CD4-positive, alpha-beta T cell treated with Interleukin-6 for 4 hours (primary cell): ENCODE data around the gene BCO2.
"Not testable (repeated sequence)": the region's sequence is repeated elsewhere in the genome, so short reads cannot be mapped to it uniquely, and the experiment has no call there.

Experiments
- DNase-seq: peaks from one replicate; pipeline ENCODE4 v3.0.0-alpha.2; 2020; ENCODE audit warnings: mixed read lengths

The BCO2 gene

DNA sequence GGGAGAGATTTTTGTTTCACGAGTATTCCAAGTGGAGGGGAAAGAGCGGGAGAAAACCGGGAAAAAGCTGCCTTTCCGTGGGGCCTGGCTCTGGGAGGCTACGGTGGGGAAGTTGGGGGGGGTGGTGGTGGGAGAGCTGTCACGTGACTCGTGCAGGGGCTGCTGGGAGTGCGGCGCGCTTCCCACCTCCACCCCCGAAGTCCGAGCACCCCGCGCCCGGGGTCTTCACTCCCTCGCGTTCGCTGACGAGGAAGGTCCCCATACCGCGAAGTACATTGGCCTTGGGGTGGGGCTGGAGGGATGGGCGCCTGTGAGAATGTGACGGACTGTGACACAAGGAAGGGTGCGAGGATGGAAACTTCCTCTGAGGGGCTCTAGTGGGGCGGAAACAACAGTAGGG, 8.2 kb upstream of the BCO2 start, which contains the start of gene TEX12:
Gene TEX12 (plus strand): TSS at position 228 of the 400 bp plus-strand sequence. CDS start 1,897 bp downstream, outside the sequence.
- no peak for DNase-seq

DNA sequence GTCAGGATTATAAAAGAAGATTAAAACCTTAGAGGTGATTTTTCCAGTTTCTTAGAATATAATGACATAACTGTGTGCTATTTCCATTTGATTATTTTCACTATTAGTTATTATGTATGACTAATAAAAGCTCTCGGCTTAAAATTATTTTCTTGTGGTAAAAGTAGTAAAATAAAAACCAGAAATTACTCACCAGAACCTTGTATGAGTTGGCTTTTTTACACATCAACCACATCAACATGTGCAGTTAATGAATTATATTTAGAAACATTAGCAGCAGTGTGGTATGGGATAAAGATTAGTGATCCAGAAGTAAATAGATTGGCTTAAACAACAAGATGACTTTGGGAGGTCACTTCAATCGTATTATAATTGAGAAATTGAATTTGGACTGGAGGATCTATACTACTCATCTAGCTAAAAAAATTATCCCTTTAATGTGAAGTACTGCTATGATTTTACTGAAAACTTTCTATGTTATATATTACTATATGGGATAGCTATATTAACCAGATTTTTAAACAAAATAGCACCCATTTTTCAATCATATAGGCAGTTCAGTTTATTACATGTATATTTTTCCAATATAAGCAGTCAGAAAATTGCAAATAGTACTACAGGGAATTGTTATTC, 2.8 kb upstream of the BCO2 start:
- no peak for DNase-seq

DNA sequence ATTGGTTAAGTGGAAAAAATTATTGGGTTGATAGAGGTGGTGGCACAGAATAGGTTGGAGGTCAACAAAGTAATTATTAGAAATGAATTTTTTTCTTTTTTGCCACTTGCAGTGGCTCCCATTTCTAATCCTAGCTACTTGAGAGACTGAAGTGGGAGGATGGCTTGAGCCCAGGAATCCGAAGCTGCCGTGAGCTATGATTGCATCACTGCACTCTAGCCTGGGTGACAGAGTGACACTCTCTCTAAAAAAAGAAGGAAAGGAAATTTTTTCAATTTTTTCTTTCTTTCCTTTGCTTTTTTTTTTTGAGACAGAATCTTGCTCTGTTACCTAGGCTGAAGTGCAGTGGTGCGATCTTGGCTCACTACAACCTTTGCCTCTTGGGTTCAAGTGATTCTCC, 2.2 kb upstream of the BCO2 start:
- no peak for DNase-seq

DNA sequence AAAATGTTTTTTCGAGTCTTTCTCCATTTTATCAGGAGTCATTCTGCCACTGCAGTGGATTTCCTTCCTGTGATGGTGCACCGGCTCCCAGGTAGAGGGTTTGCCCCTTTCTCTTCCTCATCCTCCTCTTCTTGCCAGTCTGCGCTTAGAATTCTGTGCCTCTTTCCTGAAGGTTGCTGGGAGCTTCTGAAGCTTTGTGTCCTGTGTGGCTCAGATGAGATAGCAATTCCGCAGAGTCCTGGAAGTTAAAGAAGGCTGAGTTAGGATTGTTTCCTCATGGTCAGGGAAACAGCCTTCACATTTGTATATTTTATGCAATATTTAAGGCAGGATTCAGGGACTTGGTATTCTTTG, 264 bp downstream of the BCO2 start:
- DNase-seq = no peak

DNA sequence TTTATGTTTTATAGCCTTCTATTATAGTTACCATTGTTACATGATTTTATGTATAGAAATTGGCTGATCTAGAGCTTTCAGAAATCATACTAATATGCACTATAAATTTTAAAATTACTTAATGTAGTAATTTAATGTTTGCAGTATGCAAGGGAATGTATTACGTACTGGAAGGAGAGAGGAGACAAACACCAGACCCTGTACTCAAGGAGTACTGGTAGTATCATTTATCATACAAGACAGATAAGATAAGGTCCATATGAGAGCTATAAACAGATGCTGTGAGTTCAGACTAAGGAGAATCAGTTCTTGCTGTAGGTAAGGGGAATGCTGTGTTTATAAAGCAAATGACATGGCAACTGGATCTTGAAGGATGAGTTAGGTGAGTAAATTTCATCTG, 765 bp downstream of the BCO2 start:
- no peak for DNase-seq

DNA sequence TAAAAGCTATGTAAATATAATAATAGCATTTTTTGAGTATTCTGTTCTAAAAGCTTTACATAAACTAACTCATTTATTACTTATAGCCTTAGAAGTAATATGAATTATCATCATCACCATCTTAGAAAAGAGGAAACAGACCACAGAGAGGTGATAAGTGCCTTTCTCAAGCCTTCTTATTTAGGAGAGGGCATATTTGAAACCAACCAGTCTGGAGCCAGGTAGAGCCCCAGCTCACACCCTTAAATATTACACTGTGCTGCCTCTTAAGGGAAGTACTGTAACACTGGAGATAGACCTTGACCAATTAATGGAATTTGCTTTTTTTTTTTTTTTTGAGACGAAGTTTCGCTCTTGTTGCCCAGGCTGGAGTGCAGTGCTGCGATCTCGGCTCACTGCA, 2.3 kb downstream of the BCO2 start:
- no peak for DNase-seq

DNA sequence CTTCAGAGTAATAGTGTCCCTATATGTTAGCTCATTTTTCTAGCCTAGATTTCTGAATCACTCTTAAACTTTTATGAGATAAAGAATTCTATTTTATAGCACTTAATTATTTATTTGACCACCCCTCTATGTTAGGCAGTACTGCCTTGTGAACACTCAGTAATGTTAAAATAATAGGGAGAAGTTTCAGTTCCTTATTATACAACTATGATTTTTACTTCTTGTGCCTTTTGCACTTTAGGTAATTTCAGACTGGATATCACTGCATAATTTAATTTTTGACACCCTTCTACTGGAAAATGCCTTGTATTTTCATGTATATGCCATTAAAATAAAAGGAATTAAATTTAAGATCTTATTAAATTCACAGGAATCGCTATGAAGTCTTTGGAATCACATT, 3.1 kb downstream of the BCO2 start:
- DNase-seq = no peak

DNA sequence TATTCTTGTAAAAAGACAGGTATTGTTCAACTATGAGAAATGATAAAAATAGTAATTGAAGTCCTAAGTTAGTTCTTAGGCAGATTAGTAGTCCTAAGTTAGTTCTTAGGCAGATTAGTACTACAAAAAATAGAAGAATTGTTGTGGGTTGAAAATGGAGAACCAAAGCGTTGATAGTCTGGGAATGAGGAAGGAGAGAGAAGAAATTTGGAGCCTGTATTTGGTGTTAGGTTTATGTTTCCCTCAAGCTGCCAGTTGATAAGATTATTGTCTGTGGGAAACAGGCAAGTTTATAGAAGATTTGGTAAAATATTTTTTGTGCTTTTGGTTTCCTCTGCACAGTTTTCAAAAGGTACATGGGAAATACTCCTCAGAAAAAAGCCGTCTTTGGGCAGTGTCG, 3.6 kb downstream of the BCO2 start:
- no peak for DNase-seq

DNA sequence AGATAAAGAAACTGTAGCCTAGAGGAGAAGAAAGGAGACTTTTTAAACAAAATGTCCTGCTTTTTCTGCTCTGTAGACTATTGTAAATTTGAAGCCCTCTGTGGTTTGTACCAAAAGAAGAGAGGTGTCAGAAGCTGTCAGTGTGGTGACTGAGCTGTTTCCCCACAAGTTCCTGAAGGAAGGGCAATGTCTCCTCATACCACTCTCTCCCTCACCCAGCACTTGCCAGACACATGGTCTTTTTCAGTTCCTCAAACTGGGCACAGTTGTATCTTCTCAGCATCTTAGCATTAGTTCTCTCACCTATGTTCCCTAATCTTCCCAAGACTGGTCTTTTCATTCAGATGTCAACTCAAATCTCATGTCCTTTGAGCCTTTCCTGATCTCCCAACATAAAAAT, 4.3 kb downstream of the BCO2 start:
- no peak for DNase-seq

DNA sequence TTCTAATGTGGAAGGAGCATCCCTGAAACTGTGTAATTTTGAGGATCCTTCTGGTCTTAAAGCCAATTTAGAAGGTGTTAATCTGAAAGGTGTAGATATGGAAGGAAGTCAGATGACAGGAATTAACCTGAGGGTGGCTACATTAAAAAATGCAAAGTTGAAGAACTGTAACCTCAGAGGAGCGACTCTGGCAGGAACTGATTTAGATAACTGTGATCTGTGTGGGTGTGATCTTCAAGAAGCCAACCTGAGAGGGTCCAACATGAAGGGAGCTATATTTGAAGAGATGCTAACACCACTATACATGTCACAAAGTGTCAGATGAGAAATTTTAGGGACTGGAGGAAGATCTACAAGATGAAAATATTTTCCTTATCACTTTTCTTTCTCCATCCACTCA, 7.6 kb downstream of the BCO2 start:
- no peak for DNase-seq

DNA sequence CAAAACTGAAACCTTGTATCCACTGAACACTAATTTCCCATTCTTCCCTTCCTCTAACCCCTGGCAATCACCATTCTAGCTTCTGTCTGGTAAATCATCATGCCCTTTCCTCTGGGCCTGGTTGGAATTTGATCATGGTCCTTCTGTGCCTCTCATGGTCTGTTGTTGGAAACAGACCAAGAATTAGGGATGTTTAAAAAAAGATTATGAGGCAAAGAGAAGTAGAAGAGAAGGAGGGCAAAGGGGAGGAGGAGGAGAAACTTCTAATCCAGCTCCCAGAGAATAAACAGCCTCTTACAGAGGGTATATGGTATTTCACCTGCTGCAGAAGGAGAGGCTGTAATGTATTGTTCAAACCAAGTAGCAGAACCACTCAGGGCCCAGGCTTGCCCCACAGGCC, 10.6 kb downstream of the BCO2 start:
- DNase-seq = no peak

DNA sequence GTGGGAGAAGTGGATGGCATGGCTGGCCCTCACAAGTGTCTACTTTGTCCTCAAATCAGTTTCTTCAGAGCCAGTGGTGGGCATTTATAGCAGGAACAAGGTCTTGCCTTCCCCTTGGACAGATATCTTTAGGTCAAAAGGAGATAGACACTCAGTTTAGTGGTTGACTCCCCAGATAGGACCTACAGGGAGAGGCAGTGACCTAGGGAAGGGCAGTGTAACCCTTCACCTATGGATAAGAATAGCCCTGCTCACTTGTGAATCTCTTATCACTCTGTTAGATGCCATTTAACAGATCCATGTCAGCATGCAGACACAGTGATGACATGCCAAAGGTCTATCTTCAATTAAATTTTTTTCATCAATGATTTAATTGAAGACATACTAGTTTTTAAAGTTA, 11.0 kb downstream of the BCO2 start:
- no peak for DNase-seq

DNA sequence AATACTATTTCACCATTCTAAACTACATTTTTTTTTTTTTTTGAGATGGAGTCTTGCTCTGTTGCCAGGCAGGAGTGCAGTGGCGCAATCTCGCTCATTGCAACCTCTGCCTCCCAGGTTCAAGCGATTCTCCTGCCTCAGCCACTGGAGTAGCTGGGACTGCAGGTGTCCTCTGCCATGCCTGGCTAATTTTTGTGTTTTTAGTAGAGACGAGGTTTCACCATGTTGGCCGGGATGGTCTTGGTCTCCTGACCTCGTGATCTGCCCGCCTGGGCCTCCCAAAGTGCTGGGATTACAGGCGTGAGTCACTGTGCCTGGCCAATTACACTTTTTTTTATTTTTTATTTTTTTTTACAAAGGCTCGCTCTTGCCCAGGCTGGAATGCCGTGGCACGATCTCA, 19.8 kb downstream of the BCO2 start:
- DNase-seq = not testable (repeated sequence)

DNA sequence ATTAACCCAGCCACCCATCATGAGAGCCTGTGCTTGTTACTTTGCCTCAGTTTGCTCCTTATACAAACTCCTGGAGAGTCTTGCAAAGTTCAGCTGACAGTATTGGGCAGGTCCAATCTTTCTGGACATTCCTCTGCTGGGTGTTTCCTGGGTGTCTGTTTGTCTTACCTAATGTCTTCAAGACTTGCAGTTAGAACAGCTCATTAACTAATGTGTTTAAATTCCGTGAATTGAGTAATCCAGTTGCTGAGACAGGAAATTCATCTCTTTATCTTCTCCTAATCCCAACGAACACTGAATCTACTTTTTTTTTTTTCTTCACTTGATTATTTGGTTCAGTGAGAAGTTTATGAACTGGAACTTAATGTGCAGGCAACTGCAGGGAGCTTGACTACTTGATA, 20.6 kb downstream of the BCO2 start:
- DNase-seq = no peak

DNA sequence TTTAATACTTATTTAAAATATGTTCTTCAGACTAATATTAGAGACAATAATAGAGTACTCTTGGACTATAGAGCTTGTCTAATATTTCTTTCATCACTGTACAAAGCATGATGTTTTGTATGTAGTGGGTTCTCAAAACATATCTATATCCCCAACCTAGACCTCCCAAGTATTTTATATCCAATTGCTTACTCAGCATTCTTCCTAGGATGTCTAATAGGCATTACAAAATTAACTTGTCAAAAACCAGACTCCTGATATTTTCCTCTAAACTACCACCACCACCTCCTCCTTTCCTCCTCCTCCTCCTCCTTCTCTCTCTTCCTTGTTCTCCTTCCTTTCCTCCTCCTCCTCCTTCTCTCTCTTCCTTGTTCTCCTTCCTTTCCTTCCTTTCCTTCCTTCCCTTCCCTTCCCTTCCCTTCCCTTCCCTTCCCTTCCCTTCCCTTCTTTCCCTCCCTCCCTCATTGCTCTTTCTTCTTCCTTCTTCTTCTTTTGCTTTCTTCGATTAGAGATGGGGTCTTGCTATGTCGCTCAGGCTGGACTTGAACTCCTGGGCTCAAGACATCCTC, 21.3 kb downstream of the BCO2 start:
- no peak for DNase-seq

DNA sequence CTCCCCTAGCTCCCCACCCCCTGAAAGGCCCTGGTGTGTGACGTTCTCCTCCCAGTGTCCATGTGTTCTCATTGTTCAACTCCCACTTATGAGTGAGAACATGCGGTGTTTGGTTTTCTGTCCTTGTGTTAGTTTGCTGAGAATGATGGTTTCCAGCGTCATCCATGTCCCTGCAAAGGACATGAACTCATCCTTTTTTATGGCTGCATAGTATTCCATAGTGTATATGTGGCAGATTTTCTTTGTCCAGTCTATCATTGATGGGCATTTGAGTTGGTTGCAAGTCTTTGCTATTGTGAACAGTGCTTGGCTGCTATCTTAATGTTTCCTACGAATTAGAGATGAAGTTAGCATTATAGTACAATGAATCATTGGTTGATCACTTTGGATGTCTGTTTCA, 23.8 kb downstream of the BCO2 start:
- not testable (repeated sequence) for DNase-seq

DNA sequence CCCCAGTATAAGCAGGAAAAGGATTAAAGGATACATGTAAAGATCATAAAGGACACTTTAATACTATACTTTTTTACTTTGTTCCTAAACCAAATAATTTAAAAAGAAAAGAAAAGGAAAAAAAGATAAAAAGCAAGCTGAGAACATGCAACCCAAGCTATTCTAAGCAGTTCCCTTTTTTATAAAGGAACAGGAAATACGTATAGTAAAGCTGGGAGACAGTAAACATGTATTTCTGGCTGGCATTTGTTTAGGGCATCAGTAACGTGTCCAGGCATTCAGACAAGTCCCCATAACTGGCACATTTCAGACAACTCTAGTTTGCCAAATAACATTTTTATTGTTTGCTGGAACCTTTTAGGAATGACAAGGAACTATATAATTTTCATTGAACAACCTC, 24.9 kb downstream of the BCO2 start:
- DNase-seq = no peak

DNA sequence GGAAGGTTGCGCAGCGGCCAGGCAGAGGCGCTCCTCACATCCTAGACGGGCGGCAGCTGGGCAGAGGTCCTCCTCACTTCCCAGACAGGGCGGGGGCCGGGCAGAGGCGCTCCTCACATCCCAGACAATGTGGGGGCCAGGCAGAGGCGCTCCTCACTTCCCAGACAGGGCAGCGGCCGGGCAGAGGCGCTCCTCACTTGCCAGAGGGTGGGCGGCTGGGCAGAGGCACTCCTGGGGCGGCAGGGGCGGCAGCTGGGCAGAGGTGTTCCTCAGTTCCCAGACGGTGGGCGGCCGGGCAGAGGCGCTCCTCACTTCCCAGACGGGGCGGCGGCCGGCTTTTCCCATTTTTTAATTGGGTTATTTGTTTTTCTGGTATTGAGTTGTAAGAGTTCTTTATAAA, 30.8 kb downstream of the BCO2 start:
- DNase-seq = no peak

DNA sequence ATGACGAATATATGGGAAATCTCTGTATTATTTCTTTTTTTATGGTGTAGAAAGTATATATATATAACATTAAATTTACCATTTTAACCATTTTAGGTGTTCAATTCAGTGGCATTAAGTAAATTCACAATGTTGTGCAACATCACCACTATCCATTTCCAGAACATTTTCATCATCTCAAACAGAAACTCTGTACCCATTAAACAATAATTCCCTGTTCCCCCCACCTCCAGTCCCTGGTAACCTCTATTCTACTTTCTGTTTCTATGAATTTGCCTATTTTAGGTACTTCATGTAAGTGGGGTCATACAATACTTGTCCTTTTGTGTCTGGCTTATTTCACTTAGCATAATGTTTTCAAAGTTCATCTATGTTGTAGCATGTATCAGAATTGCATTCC, 35.6 kb downstream of the BCO2 start:
- DNase-seq = no peak

DNA sequence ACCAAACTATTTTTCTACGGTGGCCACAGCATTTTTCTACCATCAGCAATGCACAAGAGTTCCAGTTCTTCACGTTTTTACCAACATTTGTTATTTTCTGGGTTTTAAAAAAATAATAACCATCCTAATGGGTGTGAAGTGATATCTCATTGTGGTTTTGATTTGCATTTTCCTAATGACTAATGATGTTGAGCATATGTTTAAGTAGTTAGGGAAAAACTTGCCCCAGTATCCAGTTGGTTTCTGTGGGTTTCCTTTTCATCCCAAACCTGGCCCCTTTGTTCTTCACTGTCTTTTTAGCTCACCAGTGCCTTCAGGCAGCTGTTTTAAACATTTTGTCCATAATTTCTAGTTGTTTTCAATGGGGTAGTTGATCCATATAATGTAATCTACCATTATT, 36.2 kb downstream of the BCO2 start:
- no peak for DNase-seq

DNA sequence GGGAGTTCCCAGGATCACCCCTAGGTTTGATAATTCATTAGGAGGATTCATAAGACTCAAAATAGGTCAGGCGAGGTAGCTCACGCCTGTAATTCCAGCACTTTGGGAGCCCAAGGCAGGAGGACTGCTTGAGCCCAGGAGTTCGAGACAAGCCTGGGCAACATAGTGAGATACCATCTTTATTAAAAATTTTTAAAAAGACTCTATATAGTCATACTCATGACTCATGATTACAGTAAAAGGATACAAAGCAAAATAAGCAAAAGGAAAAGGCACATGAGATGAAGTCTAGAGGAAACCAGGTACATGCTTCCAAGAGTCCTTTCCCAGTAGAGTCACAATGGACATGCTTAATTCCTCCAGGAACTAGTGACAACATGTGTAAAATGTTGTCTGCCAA, 37.0 kb downstream of the BCO2 start:
- DNase-seq = no peak

DNA sequence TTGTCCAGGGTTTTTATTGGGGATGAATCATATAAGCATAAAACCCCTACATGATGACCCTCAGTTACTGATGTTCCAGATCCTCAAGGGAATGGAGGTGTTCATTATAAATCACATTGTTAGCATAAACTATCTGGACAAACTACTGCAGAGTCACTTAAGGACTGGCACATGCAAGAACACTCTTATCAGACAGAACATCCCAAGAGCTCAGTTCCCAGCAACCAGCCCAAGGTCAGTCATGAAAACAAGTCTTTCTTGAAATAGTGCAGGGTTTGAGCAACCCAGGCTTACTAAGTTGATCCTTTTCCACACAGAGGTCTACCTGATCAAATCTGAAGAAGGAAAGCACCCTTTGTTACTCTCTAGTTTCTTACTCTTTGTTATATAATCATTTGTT, 37.4 kb downstream of the BCO2 start:
- no peak for DNase-seq

DNA sequence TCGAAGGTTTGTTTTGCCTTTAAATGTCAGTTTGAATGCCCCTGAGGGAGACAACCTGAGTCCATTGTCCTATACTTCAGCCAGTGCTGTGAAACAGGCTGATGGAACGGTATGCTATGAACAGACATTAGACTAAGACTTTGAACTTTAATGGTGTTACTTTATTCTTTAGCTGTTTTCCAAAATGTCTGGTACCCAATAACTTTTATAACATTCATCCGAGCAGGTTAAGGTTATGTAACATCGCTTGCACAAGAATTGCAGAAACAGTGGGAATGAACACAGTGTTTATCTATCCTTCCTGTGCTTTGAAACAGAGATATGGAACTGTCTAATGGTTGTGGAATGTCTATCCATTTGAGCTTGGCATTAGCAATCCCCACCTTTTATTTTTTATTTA, 38.4 kb downstream of the BCO2 start:
- DNase-seq = no peak

DNA sequence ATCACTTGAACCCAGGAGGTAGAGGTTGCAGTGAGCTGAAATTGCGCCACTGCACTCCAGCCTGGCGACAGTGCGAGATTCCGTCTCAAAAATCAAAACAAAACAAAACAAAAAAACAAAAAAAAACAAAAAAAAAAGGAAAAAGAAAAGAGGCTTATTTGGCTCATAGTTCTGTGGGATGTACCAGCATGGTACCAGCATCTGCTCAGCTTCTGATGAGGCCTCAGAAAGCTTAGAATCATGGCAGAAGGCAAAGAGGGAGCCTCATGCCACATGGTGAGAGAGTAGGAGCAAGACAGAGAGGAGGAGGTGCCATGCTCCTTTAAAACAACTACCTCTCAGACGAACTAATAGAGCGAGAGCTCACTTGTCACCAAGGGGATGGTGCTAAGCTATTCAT, 40.3 kb downstream of the BCO2 start:
- DNase-seq = no peak

DNA sequence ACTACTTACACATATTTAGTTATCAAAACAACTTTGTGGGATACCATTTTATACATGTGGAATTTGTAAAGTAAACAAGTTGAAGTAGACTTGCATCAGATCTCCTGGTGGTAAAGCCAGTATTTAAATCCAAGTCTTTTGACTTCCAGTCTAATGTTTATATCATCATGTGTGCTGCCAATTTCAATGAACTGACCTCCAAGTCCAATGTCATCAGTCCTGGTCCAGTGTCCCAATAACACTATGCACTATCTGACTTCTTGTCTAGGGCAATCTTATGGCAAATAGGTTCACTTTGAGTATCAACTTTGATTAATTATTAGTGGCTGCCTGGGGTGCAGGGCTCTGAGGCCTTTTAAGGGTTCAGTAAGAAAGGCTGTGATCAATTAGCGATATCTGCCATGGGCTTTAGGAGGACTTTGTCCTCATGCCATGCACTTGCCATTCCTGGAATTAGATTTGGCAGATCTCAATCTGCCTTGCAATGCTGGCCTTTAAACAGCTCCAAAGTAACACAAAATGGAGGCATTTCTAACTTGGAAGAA, 41.3 kb downstream of the BCO2 start:
- no peak for DNase-seq
